SK-N-MC (cell line): ENCODE data around the gene LMTK3.

ENCODE experiments used
- EZH2 ChIP-seq: fragments of 200-600 bp; sonication (generic); IDR thresholded peaks from one replicate; pipeline ENCODE4 v1.6.1; 2017; ENCODE audit warnings: antibody characterized with exemption
- POLR2AphosphoS5 ChIP-seq: IDR thresholded peaks from 2 replicates; pipeline ENCODE4 v1.6.1; 2012; ENCODE audit warnings: mild to moderate bottlenecking, low read depth, low read length, borderline replicate concordance

DNA sequence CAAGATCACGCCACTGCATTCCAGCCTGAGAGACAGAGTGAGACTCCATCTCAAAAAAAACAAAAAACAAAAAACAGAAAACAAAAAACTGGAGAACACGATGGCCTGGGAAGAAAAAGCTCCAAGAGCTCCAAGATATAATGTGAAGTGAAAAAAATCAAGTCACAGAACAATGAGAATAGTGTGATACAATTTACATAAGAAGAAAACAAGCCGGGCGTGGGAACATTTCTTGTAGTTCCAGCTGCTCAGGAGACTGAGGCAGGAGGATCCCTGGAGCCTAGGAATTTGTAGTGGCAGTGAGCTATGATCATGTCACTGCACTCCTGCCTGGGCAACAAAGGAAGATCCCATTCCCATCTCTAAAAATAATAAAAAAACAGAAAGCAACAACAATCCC lies 8.5 kb upstream of the LMTK3 start:
- TF ChIP-seq POLR2AphosphoS5 (no peak), EZH2 (no peak)
